ENCODE results near the gene AFG3L2.
"Not testable (repeated sequence)": the region's sequence is repeated elsewhere in the genome, so short reads cannot be mapped to it uniquely, and the experiment has no call there.

Gene AFG3L2

DNA sequence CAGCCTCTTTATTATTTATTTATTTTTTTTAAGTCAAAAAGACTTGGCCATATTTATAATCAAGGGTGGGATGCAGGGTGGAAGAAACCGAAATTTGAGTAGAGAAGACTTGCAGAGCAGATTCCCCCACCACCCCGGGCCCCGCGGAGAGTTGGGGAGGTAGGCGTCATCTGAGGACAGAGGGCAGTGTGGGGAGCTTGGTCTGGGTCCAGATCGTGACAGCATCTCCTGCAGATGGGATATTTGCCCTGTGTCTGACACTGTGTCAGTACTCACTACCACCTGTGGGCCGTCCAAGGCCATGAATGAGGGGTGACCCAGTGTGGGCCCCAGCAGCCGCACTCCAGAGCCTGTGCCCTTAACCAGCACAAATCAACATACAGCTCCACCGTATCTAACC lies 20.2 kb upstream of the AFG3L2 start:
- no peak for DNase-seq (ENCODE audit: low read depth in 3 of 3)

DNA sequence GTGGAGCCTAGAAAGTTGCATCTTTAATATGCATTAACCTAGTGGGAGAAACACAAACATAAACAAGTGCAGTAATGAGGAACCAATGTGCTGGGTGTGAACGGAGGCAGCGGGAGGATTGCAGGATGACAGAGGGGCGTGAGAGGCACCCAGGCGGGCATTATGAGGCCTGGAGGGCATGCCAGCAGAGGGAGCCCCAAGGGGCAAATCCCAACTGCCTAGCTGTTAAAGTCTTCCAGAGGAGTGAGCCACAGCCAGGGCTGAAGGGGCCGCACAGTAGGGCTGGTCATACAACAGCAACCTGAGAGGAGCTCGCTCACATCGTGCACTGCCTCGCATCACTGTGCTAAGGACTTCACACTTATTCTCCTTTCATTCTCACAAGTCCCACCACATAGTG lies 17.4 kb upstream of the AFG3L2 start:
- no peak for DNase-seq (ENCODE audit: low read depth in 3 of 3)

DNA sequence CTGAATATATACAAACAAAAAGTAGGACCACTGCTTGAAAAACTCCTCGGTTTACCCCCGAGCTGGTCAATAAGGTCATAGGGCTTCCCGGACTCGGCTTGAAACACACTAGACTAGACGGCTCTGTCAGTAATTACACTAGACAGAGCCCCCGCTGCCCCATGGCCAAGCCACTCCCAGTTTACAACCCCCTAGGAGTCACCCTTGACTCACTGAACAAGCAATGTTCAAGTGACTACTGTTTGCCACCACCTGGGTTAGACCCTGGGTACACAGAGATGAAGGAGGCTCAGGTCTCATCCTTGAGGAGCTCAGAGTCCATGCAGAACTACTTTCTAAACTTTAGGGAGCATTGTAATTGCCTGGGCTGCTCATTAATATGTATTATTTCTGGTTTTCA lies 17.0 kb upstream of the AFG3L2 start:
- DNase-seq (ENCODE audit: low read depth in 3 of 3), result no peak

DNA sequence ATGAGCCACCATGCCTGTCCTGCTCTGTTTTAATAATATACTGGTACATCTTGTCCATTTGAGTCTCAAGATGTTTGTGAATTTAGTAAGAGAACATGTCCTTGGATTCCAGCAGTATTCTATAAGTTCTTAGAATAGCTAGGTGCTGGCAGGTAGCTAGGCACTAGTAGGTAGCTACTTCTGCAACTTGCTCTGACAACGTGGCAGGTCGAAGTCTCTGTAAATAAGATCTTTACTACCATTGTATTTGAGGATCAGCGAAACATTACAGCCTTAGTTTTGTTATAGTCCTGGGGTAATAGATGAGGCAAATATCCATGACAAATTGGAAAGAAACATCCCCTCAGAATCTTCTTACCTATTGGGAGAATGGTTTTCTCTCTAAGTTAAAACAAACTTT lies 16.5 kb upstream of the AFG3L2 start:
- DNase-seq (ENCODE audit: low read depth in 3 of 3), result no peak

DNA sequence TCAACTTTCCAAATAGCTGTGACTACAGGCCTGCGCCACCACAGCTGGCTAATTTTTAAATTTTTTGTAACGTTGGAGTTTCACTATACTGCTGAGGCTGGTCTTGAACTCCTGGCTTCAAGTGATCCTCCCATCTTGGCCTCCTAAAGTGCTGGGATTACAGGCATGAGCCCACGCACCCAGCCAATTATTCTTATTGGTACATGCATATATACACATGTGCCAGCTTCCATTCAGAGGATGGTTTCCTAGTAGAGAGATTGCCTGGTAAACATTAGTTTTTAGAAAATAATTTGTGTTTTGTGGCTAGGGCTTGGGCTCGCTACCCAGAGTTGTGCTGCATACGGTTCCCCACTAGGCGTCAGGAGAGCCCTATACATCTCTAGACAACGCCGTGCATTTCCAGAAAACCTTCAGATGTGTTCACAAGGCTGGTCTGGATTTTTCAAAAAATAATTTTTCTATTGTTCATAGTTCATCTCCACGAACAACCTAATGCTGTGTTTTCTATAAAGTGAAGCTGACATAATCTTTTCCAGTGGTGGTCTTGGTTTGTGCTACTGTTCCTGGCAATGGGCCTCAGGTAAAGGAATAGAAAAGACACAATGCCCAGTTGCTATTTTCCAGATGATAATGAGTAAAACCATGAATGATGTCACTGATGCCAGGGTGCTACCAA lies 14.6 kb upstream of the AFG3L2 start:
- peak in 1 of 3 experiments; percentile 15 for DNase-seq (ENCODE audit: low read depth in 3 of 3)

DNA sequence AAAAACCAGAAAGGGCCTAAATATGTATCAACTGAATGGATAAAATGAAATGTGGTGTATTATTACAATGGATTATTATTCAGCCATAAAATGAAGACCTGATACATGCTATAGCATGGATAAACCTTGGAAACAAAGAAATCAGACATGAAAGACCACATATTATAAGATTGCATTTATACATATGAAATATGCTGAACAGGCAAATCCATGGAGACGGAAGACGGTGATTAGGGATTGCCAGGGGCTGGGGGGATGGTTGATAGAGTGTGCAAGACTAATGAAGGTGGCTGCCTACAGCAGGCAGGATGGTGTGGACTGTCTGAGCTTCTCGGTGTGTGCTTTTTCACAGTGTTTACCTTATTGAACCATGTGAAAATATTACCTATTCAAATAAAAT lies 11.4 kb upstream of the AFG3L2 start:
- no peak for DNase-seq (ENCODE audit: low read depth in 3 of 3)

DNA sequence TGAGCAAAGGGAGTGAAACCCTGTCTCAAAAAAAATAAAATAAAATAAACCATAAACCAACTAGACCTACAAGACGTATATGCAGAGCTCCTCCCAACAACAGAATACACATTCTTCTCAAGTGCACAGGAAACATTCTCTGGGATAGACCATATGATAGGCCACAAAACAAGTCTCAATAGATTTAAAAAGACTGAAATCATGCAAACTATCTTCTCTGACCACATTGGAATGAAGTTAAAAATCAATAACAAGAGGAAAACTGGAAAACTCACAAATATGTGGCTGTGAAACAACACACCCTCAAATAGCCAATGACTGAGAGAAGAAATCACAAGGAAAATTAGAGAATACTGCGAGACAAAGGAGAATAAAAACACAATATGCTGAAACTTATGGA lies 7.2 kb upstream of the AFG3L2 start:
- DNase-seq (ENCODE audit: low read depth in 3 of 3), result no peak

DNA sequence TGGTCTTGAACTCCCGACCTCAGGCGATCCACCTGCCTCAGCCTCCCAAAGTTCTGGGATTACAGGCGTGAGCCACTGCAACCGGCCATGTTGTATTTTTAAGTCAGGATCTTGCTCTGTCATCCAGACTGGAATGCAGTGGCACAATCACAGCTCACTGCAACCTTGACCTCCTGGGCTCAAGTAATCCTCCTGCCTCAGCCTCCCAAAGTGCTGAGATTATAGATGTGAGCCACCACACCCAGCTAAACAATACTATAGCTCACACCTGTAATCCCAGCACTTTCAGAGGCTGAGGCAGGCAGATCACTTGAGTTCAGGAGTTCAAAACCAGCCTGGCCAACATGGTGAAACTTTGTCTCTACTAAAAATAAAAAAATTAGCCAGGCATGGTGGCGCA lies 6.7 kb upstream of the AFG3L2 start:
- DNase-seq (ENCODE audit: low read depth in 3 of 3), result not testable (repeated sequence)

DNA sequence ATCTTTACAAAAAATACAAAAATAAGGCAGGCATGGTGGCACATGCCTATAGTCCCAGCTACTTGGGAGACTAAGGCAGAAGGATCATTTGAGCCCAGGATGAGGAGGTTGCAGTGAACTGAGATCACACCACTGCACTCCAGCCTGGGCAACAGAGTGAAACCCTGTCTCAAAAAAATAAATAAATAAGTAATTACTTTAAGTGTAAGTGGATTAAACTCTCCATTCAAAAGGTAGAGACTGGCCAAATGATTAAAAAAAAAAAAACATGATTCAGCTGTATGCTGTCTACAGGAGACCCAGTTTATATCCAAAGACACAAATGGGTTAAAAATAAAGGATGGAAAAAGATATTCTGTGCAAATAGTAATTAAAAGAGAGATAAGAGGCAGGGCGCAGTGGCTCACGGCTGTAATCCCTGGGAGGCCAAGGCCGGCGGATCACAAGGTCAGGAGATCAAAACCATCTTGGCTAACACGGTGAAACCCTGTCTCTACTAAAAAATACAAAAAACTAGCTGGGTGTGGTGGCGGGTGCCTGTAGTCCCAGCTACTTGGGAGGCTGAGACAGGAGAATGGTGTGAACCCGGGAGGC lies 5.3 kb upstream of the AFG3L2 start:
- not testable (repeated sequence) for DNase-seq (ENCODE audit: low read depth in 3 of 3)

DNA sequence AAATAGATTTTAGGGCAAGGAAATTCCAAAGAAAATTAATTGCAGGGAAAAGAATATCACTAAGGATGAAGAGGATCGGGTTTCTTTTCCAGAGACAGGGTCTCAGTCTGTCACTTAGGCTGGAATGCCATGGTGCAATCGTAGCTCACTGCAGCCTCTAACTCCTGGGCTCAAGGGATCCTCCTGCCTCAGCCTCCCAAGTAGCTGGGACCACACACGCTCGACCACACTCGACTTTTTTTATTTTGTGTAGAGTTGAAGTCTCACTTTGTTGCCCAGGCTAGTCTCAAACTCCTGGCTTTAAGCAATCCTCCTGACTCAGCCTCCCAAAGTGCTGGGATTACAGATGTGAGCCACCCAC lies 1.2 kb upstream of the AFG3L2 start:
- DNase-seq (ENCODE audit: low read depth in 3 of 3), result not testable (repeated sequence)

DNA sequence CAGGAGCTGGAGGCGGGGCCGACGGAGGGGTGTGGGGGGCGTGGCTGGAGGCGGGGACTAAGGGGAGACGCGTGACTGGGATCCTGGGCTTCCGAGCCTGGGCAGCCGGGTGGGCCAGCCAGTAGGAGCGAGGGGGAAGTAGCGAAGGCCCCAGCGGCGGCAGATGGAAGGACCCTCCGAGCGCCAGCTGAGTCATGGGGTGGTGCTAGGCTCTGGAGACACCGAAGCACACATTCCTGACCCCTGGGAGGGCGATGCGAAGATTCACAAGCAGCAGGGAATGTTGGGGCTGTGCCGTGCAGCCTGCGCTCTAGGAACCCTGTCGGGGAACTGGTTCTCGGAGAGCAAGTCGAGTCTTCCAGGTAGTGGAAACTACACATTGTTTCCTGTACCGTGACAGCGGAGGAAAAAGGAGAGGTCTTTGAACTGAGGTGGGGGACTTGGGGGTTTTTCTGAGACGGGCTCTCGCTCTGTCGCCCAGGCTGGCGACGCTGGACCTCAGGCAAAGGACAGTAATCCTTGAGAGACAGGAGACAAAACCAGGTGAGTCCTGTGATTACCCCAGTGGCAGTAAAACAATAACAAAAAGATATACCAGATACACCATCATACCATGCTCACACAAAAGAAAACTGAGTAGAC lies 650 bp upstream of the AFG3L2 start:
- no peak for DNase-seq (ENCODE audit: low read depth in 3 of 3)

DNA sequence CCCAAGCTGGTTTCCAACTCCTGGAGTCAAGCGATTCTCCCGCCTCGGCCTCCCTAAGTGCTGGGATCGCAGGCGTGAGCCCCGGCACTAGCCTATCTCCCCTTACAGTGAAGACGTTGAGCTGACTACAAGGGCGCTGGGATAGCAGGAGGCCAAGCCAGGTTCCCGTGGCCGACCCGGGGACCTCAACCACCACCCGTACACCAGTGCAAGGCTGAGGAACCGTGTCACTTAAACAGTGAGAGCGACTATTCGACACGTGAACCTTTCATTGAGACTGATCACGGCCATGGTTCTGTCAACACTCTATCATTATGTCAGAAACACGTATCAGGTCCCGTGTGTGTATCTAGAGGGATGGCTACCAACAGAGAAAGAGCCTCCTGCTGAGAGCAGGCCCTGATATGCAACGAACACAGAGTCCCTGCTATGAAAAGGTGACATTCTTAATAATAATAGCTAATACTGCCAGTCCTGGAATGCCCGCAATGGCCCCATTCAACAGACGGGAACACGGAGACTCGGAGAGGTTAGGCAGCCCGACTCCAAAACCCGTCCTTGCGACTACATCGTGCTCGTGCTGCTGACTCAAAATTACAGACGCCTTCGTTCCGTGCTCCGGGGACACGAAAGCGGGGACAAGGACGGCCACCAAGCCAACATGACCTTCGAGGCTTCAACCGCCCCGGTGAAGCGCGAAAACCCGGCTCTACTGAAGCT lies 833 bp downstream of the AFG3L2 start:
- no peak for DNase-seq (ENCODE audit: low read depth in 3 of 3)

DNA sequence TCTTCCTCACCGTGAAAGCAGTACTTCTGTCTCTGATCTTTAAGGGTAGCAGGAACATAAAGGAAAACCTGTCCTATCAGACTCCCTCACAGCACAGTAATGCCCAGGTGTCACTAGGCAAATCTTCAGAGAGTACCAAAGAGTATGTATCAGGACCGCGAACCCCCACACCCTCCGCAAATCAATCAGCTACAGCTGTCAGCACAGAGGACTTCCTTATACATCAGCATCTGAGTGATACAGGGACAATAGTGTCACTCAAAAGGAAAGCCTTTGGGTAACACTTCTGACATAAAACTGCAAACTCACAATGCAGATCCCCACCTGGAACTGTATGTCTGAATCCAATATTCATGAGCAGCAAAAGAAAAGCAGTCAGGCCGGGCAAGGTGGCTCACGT lies 2.6 kb downstream of the AFG3L2 start:
- no peak for DNase-seq (ENCODE audit: low read depth in 3 of 3)

DNA sequence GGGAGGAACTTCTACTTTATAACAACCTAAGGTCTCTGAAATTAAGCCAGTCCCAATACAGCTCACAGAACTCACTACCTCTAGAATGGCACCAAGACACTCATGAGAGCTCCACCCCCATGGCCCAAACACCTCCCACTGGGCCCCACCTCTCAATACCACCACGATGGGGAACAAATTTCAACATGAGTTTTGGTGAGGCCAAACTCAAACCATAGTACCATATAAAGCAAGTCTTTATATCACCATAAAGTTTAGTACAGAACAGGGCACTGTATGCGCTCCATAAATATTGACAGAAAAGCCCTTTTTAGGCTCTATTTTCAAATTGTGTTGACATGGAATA lies 3.3 kb downstream of the AFG3L2 start:
- DNase-seq (ENCODE audit: low read depth in 3 of 3), result no peak

DNA sequence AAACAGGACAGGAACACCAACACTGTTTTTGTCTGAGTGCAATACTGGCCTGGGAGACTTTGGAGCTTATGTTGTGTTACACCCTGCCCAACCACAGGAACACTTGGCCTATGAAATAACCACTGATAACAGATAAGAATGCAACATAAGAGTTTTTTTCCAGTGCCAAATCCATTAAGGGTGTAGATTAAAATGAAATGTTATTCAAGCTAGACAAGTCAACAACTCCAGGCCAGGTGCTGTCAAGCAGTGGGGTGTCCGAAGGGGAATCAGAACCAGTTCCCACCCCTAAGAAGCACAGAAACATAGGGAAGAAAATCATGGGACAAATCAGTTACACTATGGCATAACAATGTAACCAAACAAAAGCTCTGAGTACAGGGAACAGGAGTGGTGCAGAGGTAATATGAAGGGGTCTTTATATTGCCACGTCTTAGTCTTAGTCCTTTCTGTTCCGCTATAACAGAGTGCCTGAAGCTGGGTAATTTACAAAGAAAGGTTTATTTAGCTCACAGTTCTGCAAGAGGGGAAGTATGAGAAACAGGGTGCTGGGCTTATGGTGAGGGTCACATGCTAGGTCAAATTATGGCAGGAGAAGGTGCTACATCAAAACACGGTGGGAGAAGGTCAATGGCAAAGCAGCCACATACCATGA lies 3.8 kb downstream of the AFG3L2 start:
- no peak for DNase-seq (ENCODE audit: low read depth in 3 of 3)

DNA sequence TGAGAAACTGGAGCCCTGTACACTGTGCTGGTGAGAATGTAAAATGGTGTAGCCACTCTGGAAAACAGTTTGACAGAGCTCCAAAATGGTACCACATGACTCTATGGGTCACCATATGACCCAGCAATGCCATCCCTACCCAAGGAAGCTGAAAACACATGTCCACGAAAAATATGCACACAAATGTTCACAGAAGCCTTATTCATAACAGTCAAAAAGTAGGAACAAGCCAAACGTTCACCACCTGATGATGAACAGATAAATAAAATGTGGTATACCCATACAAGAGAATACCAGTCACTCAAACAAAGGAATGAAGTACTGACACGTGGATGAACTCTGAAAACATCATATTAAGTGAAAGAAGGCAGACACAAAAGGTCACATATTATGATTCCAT lies 4.6 kb downstream of the AFG3L2 start:
- no peak for DNase-seq (ENCODE audit: low read depth in 3 of 3)

DNA sequence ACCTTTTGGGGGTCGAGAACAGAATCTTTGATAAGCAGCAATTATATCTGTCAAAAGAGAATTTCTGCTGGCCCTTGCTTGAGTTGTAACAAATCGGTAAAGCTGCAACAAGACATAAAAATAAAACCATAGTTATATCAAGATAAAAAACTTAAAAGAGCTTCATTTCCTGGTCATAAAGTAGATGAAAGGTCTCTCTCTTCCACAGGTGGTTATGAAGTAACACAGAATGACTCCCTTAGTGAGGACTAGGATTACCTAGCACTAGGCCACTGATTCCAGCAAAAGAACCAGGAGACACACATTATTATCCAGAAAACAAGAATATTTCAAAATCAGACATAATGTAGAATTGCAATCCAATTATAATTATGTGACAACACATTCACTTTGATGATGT lies 5.4 kb downstream of the AFG3L2 start:
- no peak for DNase-seq (ENCODE audit: low read depth in 3 of 3)

DNA sequence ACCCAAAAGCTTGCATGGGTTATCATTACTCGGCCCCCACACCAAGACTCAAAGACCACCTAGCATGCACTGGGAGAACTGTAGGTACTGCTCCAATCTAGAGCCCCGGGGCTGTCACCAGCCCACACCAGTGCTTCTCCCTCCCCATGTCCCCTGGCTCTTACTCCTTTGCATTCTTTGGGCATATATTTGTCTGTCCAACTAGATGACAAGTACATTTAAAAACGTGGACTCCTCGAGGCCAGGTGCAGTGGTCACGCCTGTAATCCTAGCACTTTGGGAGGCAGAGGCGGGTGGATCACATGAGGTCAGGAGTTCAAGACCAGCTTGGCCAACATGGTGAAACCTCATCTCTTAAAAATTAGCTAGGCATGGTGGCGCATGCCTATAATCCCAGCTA lies 7.8 kb downstream of the AFG3L2 start:
- no peak for DNase-seq (ENCODE audit: low read depth in 3 of 3)

DNA sequence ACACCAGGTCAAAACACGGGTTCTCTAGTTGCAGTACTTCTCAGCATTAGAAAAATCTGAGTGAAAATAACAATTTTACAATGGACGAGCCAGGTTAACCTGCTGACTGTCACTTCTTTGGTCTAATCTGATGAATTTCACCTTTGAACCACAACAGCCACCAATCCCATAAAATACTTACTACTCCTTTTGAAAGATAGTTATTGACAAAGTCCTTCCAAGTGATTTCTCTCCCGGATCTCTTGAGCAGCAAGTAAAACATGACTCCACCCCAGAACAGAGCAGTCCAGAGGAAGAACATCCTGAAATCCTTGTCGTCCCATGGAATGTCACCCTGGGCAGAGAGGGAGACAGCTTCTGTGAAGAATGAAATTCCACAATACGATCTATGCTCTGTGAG lies 10.2 kb downstream of the AFG3L2 start:
- DNase-seq (ENCODE audit: low read depth in 3 of 3), result no peak

DNA sequence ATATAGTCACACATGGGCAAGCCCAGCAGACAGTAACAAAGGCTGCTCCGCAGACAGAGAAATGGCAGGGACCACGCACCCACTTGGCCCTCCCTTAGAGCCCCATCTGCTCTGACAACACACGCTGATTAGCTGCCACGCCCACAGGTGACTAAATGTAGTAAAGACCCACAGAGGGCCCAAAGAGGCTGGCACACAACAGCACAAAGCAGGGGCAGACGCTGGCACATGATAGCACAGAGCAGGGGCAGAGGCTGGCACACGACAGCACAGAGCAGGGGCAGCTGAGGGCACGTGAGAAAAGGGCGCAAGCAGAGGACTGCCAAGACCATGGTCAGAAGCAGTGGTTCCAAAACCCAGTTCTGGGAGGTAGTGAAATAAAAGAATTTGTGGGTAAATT lies 10.6 kb downstream of the AFG3L2 start:
- DNase-seq (ENCODE audit: low read depth in 3 of 3), result no peak

DNA sequence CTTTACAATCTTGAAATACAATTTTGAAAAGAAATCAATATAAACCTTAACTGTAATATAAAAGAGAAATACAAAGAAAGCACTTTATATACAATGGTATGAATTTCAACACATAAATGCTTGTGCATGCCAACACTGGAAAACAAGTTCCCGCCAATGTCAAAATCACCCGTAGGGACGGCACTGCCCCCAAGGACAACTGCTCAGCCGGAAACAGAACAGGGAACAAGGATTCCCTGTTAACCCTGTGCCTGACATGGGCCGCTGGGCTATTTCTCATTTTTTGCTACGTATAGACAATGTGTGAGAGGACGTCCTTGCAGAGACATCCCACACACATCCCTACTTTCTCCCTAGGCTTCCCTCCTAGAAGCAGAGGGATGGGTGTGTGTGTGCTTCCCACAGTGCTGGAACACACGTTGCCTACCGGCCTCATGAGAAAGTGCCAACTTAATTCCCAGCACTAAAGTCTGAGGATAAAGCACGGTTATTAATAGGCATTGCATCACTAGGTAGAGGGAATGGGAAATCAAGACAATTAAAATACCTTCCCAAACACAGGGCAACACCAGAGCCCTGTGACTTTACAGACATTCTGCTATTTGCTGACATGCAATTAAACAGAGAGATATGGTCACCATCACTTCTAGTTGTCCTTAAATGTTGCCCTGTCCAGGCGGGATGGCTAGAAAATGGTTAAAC lies 14.4 kb downstream of the AFG3L2 start:
- no peak for DNase-seq (ENCODE audit: low read depth in 3 of 3)
